CD4-positive, alpha-beta T cell treated with Interleukin-2 at 100 ng/mL for 4 hours (primary cell): ENCODE results near the gene RPAP3.
"Not testable (repeated sequence)": the region's sequence is repeated elsewhere in the genome, so short reads cannot be mapped to it uniquely, and the experiment has no call there.

ENCODE experiments used
- DNase-seq: peaks from one replicate; pipeline ENCODE4 v3.0.0-alpha.2; 2020; ENCODE audit warnings: low spot score

The RPAP3 gene

DNA sequence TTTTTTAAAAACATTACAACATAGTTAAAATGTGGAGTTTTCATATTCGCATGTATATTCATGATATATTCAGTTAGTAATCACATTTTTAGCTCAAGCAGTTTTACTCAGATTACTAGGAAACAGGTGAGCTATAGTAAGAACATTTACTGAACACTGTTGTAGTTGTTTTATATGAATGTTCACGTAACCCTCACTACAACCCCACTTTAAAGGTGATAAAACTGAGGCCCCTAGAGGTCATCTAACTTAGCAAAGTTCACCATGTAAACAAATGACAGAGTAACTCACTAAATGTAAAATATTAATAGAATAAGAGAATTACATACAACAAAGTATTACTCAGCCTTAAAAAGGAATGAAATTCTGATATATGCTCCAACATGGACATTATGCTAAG lies 26.0 kb downstream of the RPAP3 start:
- no peak for DNase-seq

DNA sequence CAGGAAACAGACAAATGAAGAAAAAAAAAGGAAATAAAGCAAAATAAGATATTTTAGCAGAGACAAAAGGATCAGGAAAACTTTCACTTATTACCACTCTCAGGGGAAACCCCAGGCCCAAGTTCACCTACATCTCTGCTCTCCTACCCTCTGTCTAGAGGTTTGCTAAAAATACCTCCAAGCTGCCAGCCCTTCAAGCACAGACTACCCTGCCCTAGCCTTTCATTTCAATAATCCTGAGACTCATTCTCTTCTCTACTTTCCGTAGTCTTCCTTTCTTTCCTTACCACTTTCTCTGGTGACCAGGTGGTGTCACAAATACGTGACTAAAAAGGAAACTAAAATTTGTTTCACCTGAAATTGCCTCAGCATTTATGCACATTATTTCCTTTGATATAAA lies 33.8 kb downstream of the RPAP3 start:
- DNase-seq: no peak

DNA sequence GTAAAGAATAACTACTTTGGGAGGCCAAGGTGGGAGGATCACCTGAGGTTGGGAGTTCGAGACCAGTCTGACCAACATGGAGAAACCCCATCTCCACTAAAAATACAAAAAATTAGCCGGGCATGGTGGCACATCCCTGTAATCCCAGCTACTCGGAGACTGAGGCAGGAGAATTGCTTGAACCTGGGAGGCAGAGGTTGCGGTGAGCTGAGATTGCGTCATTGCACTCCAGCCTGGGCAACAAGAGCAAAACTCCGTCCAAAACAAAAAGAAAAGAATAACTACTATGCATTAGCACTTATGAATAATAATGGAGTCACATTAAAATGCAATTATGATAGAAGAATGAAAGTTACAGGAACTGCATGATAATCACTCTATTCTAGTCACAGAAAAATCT lies 37.9 kb downstream of the RPAP3 start:
- DNase-seq: not testable (repeated sequence)

DNA sequence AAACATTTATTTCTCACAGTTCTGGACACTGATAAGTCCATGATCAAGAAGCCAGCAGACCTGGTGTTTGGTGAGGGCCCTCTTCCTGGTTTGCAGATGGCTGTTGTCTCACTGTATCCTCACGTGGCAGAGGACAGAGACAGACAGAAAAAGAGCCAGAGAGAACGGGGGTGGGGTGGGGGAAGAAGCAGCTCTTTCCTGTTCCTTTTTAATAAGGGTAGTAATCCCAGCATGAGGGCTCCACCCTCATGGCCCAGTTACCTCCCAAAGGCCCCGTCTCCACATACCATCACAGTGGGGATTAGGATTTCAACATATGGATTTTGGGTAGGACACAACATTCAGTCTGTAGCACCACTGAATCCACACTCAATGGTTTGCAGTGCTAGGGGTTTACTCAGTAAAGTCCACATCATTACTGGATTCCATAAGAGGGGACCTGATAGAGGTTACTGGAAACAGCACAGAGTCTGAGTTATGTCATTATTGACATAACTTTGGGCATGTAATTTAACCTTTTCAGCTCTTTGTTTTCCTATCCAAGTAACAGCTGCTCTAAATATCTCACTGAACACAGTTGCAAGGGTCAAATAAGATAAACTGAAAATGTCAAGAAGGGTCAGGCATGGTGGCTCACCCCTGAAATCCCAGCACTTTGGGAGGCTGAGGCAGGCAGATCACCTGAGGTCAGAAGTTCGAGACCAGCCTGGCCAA lies 53.2 kb downstream of the RPAP3 start:
- no peak for DNase-seq

DNA sequence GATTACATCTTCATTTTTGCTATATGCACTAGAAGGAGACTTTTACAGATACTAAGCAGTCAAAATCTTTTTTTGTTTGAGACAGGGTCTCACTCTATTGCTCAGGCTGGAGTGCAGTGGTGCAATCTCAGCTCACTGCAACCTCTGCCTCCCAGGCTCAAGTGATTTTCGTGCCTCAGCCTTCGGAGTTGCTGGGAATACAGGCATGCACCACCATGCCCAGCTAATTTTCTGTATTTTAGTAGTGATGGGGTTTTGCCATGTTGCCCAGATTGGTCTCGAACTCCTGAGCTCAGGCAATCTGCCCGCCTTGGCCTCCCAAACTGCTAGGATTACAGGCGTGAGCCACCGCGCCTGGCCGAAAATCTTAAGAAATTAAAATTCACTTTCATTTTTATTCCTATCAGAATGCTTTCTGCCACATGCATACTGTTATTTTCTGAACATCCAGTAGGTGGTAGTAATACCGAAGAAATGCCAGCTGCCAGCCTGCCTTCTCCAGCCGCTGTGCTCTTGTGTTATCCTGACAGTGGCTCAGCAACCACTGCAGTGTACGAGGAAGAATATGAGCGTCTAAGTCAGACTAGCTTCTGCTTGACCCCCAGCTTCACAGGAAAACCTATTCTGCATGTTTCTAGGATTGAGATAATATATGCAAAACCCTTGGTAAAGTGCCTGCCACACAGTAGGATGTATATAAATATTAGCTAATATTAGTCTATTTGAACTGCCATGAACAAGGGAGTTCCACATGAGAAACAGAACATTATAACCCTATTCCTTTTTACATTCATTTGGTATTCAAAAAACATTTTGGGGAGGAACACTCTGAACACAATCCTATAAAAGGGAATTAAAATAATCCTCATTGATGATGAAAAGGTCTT lies 54.2 kb downstream of the RPAP3 start:
- DNase-seq: peak; percentile 77

DNA sequence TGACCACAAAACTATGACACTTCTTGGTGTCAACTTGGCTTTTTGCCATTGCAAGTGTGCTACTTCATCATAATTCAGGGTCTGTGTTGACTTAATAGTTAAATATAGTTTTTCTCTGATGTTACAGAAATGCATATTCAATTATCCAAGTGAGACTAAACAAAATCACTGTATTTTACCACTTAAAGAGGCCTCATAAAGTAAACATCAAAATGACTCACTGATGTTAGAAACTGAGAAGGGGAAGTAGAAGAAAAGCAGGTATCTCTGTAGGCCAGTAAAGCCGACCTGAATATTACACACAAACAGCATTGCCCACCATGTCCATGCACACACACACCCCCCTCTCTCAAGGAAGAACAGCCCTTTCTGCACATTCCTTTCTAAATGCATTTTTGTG lies 55.4 kb downstream of the RPAP3 start:
- DNase-seq: no peak

DNA sequence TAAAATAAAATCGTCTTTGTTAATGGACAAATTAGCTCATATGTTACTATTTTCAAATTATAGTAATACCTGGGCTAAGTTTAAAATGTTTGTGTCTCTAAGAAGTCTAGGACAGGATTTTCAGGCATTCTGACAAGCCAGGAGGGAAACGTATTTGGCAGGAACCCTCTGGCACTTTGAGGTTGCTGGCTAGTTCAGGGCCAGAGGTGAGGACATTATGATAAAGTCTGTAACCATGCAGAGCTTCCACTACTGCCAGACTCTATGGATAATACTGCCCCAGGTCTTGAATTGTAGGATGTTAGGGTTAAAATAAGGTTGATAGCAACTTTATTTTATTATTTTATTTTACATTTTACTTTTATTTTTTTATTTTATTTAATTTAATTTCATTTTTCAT lies 56.4 kb downstream of the RPAP3 start:
- no peak for DNase-seq

DNA sequence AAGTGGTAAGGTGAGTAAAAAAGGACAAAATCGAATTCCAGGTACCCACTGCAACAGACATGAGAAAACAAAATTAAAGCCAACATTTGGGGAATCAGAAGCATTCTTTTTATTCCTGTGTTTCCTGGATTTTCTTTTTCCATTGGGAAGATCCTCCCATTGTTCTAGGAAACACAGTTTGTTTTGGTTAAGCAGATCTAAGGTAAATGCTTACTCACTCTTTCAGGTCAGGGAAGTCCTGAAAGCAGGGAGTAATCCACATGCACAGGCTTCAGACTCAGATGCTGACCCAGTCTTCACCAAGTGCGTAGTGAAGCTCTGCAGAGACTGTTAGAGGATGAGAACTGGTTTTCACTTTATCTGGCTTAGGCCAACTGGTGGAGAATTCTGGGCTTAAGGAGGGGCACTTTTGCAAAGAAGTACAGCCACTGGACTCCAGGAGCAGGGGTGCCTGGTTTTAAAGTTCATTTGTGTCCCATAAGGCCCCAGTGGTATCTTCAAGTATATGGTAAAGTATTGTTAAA lies 57.7 kb downstream of the RPAP3 start:
- DNase-seq: no peak

DNA sequence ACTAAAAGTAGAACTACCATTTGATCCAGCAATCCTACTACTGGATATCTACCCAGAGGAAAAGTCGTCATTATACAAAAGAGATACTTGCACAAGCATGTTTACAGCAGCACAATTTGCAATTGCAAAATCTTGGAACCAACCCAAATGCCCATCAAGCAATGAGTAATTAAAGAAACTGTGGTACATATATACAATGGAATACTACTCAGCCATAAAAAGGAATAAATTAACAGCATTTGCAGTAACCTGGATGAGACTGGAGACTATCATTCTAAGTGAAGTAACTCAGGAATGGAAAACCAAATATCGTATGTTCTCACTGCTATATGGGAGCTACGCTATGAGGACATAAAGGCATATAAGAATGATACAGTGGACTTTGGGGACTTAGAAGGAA lies 63.5 kb downstream of the RPAP3 start:
- DNase-seq: not testable (repeated sequence)

DNA sequence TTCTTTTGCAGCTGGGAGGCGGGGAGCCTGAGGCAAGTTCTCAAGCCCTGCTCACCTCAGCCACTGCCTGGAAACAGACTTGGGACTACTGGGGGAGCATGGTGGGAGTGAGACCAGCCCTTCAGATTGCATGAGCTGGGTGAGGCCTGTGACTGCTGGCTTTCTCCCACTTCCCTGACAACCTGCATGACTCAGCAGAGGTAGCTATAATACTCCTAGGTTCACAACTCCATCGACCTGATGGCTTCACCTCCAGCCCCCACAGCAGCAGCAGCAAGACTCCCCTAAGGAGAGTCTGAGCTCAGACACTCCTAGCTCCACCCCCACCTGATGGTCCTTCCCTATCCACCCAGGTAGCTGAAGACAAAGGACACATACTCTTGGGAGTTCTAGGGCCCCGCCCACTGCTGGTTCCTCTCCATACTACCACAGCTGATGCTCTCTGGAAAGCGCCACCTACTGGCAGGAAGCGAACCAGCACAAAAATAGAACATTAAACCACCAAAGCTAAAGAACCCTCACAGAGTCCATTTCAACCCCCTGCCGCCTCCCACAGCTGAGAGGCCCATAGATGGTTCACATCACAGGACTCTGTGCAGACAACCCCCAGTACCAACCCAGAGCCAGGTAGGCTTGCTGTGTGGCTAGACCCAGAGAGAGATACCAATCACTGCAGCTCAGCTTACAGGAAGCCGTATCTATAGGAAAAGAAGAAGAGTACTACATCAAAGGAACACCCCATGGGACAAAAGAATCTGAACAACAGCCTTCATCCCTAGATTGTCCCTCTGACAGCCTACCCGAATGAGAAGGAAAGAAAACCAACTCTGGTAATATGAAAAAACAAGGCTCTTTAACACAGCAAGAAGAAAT lies 68.7 kb downstream of the RPAP3 start:
- peak; percentile 43 for DNase-seq

DNA sequence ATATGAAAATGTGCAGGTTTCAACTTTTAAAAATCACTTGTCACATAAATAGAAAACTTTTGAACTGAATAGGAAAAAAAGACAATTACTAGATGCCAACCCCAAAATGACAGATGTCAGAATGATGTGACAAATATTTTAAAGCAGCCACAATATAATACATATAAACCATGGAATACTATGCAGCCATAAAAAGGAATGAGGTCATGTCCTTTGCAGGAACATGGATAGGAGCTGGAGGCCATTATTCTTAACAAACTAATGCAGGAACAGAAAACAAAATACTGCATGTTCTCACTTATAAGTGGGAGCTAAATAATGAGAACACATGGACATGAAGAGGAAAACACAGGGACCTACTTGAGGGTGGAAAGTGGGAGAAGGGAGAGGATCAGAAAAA lies 70.1 kb downstream of the RPAP3 start:
- DNase-seq: not testable (repeated sequence)

DNA sequence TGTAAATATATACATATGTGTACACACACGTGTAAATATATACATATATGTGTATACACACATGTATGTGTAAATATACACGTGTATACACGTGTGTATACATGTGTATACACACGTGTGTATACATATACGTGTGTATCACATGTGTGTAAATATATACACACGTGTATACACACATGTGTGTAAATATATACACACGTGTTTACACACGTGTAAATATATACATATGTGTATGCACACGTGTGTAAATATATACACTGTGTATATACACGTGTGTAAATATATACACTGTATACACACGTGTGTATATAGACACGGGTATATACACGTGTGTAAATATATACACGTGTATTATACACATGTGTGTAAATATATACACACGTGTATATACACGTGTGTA lies 71.7 kb downstream of the RPAP3 start:
- no peak for DNase-seq

DNA sequence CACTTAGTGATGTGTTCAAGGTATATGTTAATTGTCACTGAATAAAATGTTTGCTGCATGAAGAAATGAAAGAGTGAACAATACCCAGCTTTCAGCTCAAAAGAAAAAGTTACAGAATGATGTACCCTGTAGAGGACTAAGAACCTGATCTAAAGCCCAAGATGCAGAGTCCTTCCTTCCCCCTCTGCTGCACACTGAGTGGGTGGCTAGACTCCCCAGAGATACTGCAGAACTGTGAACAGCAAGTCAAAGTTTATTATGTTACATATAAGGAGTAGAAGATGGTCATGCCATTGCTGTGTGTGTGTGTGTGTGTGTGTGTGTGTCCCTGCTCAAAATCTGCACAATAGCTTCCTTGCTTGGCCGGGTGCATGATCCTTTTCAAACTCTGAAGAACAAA lies 83.9 kb downstream of the RPAP3 start:
- no peak for DNase-seq

DNA sequence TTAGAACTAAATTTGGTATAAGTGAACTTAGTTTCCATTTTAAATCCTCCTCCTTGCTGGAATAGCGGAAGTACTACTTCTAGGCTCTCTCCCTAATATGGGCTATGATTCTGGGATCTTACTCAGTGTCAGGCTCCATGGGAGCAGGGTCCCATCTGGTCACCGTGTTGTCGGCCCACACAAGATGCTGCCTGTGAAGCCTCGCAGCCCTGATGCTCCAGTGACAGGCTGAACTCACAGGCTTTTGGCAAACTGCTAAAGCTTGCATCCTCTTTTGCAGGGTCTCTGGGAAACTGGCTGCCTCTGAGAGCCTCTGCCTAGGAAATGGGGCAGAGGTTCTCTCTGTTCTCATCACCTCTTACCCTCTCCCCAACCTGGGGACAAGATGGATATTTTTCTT lies 88.4 kb downstream of the RPAP3 start:
- DNase-seq: no peak

DNA sequence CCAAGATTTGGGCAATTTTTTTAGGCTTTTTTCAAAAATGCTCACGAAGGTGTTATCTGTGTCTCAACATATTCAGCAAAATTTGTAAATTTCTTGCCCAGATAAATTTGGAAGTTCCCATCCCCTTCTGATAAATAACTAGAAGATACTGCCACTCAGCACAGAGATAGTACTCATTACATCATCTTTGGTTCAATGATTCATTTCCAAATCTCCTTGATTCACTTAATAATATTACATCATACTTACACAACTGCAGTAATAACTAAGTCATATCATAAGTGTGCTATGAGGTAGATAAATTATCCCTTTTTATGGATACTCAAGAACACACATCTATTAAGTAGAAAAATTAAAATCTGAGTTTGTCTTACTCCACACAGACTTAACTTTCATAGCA lies 89.4 kb downstream of the RPAP3 start:
- no peak for DNase-seq

DNA sequence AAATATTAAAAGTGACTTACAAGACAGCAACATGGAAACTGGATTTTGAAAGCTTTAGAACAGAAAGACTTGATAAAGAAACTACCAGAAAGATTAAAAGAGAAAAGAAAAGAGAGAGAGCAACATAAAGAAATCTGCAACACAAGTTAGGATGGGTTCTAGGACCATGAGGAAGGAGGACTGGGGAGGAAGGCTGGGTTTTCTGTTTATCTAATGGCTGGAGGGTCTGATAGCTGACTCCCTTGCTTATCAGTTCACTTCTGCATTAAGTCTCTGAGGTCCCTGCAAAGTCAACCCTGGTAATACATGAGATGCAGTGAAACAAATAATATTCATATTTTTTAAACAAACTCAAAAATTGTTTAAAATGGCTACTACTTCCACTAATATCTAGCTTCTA lies 90.1 kb downstream of the RPAP3 start:
- DNase-seq: no peak

DNA sequence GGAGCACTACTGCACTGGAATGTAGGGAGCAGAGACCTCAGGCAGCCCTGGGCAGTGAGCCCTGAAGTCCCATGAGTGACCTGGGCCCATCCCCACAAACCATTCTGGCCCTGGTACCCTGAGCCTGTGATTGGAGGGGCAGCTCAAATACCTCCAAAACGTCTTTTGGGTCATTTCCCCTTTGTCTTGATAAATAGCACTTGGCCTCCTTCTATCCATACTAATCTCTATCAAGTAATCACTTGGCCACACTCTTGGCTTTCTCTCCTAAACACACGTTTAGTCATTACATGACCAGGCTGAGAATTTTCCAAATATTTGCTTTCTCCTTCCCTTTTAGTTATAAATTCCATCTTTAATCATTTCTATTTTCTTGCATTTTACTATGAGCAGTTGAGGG lies 91.3 kb downstream of the RPAP3 start:
- no peak for DNase-seq

DNA sequence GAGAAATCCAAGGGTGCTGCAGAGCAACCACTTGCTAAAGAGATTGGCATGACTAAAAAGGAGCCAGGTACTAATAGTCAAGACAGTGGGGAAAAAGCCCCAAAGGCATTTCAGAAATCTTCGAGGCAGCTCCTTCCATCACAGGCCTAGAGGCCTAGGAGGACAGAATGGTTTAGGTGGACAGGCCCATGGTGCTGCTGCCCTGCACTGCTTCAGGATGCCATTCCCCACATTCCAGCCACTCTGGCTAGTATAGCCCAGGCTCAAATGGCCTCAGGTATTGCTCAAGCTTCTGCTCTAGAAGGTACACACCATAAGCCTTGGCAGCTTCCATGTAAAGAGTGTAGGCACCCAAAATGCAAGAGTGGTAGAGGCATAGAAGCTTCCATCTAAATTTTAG lies 92.9 kb downstream of the RPAP3 start:
- no peak for DNase-seq

DNA sequence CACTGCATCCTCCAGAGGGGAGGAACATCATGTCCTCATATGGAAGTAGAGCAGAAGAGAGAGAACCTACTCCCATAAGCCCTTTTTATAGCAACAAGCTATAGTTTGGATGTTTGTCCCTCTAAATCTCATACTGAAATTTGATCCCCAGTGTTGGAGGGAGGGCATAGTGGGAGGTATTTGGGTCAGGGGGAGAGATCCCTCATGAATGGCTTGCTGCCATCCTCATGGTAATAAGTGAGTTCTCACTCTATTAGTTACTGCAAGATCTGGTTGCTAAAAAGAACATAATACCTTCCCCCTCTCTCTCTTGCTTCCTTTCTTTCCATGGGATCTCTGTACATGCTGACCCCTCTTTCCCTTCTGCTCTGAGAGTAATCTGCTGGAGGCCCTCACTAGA lies 93.9 kb downstream of the RPAP3 start:
- DNase-seq: no peak
